Measurements from ENCODE around the gene MFNG. TPM values are rescaled to one million over a fixed set of nuclear protein-coding genes. Genes with fewer than 3 reads are reported as not detected.

Gene MFNG
- 4.5 TPM for total RNA-seq (2021; ENCODE audit: unreplicated experiment)
- 3.3 and 3.4 TPM in 2 replicates for polyA plus RNA-seq (2012)
- percentile 37 among the genes with signal in this experiment for Bru-seq, nascent RNA
- percentile 66 among the genes with signal in this experiment for BruChase-seq, experiment 1, labeled RNA remaining after a 6-hour chase
- BruChase-seq, experiment 2, labeled RNA remaining after a 2-hour chase: percentile 47 among the genes with signal in this experiment
- long read RNA-seq, partial matches to known transcripts: 0 of 2 reads
- long read RNA-seq, other reads (novel, unspliced or antisense): 1 of 2 reads

- intact Hi-C loops (cut with micrococcal nuclease): no loop called here
- Histone ChIP-seq H2AFZ (ENCODE audit: low read depth, low read length, poor library complexity, severe bottlenecking) (no peak within 1 kb of the TSS), H3K4me3 (replicated peaks in 1 of 2; ENCODE audit: low read depth in 1 of 2, low read length in 2 of 2) (peak within 1 kb of the TSS in 1 of 2 experiments; percentile 27; a peak in 1 of 4 replicates), H3K9me3 (ENCODE audit: control insufficient read depth in 1 of 2, insufficient read depth in 1 of 2, low read depth in 1 of 2, low read length in 2 of 2) (no peaks in the 10 kb centered on the region), H3K4me2 (ENCODE audit: low read length) (peak within 1 kb of the TSS; percentile 75), H3K27me3 (ENCODE audit: insufficient read depth, low read length) (no peaks in the 10 kb centered on the region), H3K36me3 (ENCODE audit: control insufficient read depth in 1 of 2, insufficient read depth in 2 of 2, low read length in 2 of 2) (peaks cover 0 to 7% of the 10 kb centered on the region in 2 experiments; a peak in 1 of 4 replicates), H3K9ac (ENCODE audit: low read length) (no peak within 1 kb of the TSS), H3K4me1 (ENCODE audit: control insufficient read depth in 1 of 2, insufficient read depth in 2 of 2, low read length in 2 of 2) (peaks cover 19 to 33% of the 10 kb centered on the region in 2 experiments), H4K20me1 (ENCODE audit: insufficient read depth) (no peaks in the 10 kb centered on the region), H3K9me2 (ENCODE audit: insufficient read depth) (no peaks in the 10 kb centered on the region), H3K79me2 (ENCODE audit: insufficient read depth, low read length) (no peaks in the 10 kb centered on the region), H3K27ac (ENCODE audit: low read depth, low read length) (peak within 1 kb of the TSS; percentile 8; the same call in 1 of the 2 replicates)
- CTCF ChIA-PET: interaction anchor here (1.4 to 1.5 kb wide), 2 partner anchors 12 to 14 kb away, joined by 3 to 12 read pairs; no protein-coding TSS in a partner anchor
- RAD21 ChIA-PET (ENCODE audit: low non-redundant PET in 1 of 2, low total read pairs in 2 of 2, uncharacterized antibody in 2 of 2, unreplicated experiment in 2 of 2): no interaction called here
- TF ChIP-seq CTCF (IDR thresholded peaks at IDR 0.05 in 2 of 3, conservative IDR thresholded peaks at IDR 0.05 in 1 of 3; ENCODE audit: borderline replicate concordance in 1 of 3, insufficient read depth in 1 of 3, low read depth in 2 of 3, low read length in 2 of 3): peak in 1 of 3 experiments; percentile 12; a peak in 1 of 6 replicates
- TF ChIP-seq ATF3 (IDR thresholded peaks at IDR 0.05): no peak
- BruUV-seq (replicated peaks): no TSS peak
- DNase-seq (ENCODE audit: low read depth, low spot score) (no peak), ATAC-seq (peak; percentile 93)
- POLR2A ChIA-PET: no interaction called here
Measured at GRCh38 chr22:37486224-37486845, at the start of gene MFNG. Gene MFNG (minus strand): TSS chr22:37486384. CDS start chr22:37486177, 207 bp downstream.

- Histone ChIP-seq H3K9me3 (ENCODE audit: control insufficient read depth in 1 of 2, insufficient read depth in 1 of 2, low read depth in 1 of 2, low read length in 2 of 2) (no peaks in the 10 kb centered on the region), H3K36me3 (ENCODE audit: control insufficient read depth in 1 of 2, insufficient read depth in 2 of 2, low read length in 2 of 2) (no peaks in the 10 kb centered on the region), H4K20me1 (ENCODE audit: insufficient read depth) (no peaks in the 10 kb centered on the region), H3K4me2 (ENCODE audit: low read length) (no peak overlapping the region), H3K27ac (ENCODE audit: low read depth, low read length) (no peak overlapping the region), H3K4me3 (replicated peaks in 1 of 2; ENCODE audit: low read depth in 1 of 2, low read length in 2 of 2) (no peak overlapping the region), H3K9ac (ENCODE audit: low read length) (no peak overlapping the region), H3K79me2 (ENCODE audit: insufficient read depth, low read length) (no peaks in the 10 kb centered on the region), H3K27me3 (ENCODE audit: insufficient read depth, low read length) (no peaks in the 10 kb centered on the region), H3K4me1 (ENCODE audit: control insufficient read depth in 1 of 2, insufficient read depth in 2 of 2, low read length in 2 of 2) (peaks cover 21 to 30% of the 10 kb centered on the region in 2 experiments), H3K9me2 (ENCODE audit: insufficient read depth) (no peaks in the 10 kb centered on the region), H2AFZ (ENCODE audit: low read depth, low read length, poor library complexity, severe bottlenecking) (no peak overlapping the region)
- DNase-seq (ENCODE audit: low read depth, low spot score): no peak
- no peak for ATAC-seq
- intact Hi-C loops (cut with micrococcal nuclease): no loop called here
- no TSS peak for BruUV-seq (replicated peaks)
- RAD21 ChIA-PET (ENCODE audit: low non-redundant PET in 1 of 2, low total read pairs in 2 of 2, uncharacterized antibody in 2 of 2, unreplicated experiment in 2 of 2): no interaction called here
- POLR2A ChIA-PET: no interaction called here
- CTCF ChIA-PET: no interaction called here
- no peak for TF ChIP-seq TCF7L2 (IDR thresholded peaks at IDR 0.05; ENCODE audit: borderline replicate concordance, extremely low read depth, insufficient read depth, insufficient read length)
- TF ChIP-seq SIN3A (IDR thresholded peaks at IDR 0.05; ENCODE audit: low read depth): no peak
- TF ChIP-seq MAX (IDR thresholded peaks at IDR 0.05): no peak
- no peak for TF ChIP-seq EGR1 (IDR thresholded peaks at IDR 0.05; ENCODE audit: low read depth)
- TF ChIP-seq CEBPB (IDR thresholded peaks at IDR 0.05; ENCODE audit: low read depth): no peak
- TF ChIP-seq POLR2AphosphoS5 (IDR thresholded peaks at IDR 0.05; ENCODE audit: low read depth, low read length): no peak
- TF ChIP-seq CBX3 (IDR thresholded peaks at IDR 0.05; ENCODE audit: low read depth): no peak
- TF ChIP-seq RAD21 (IDR thresholded peaks at IDR 0.05; ENCODE audit: low read depth): no peak
- TF ChIP-seq REST (IDR thresholded peaks at IDR 0.05; ENCODE audit: low read depth): no peak
- TF ChIP-seq YY1 (IDR thresholded peaks at IDR 0.05; ENCODE audit: extremely low read depth, insufficient replicate concordance, low read depth, low read length): no peak
- TF ChIP-seq JUND (IDR thresholded peaks at IDR 0.05): no peak
Measured at GRCh38 chr22:37535159-37535558, 49.0 kb upstream of the MFNG start.

All from HCT116 (cell line).